ENCODE measurements around the gene MAST1.
"Not testable (repeated sequence)": the region's sequence is repeated elsewhere in the genome, so short reads cannot be mapped to it uniquely, and the experiment has no call there.

MAST1 gene

GRCh38 chr19:12794971-12795381, 43.3 kb upstream of the MAST1 start:
- POLR2A ChIA-PET = interaction anchor here (0.9 to 2.5 kb wide), 3 partner anchors 16 to 101 kb away, joined by 3 to 11 read pairs (median 6); no protein-coding TSS in a partner anchor
- TF ChIP-seq FOXK2 (IDR thresholded peaks at IDR 0.05) (no peak), CTBP1 (IDR thresholded peaks at IDR 0.05; ENCODE audit: borderline replicate concordance) (no peak), LEF1 (IDR thresholded peaks at IDR 0.05; ENCODE audit: borderline replicate concordance) (no peak), BHLHE40 (IDR thresholded peaks at IDR 0.05; ENCODE audit: borderline replicate concordance) (no peak), TARDBP (IDR thresholded peaks at IDR 0.05) (no peak), SUZ12 (IDR thresholded peaks at IDR 0.05) (no peak), FOXA1 (IDR thresholded peaks at IDR 0.05) (no peak), HDGF (IDR thresholded peaks at IDR 0.05; ENCODE audit: borderline replicate concordance) (no peak), SP1 (IDR thresholded peaks at IDR 0.05) (no peak), NFRKB (IDR thresholded peaks at IDR 0.05) (no peak), L3MBTL2 (conservative IDR thresholded peaks at IDR 0.05) (no peak), ZNF384 (IDR thresholded peaks at IDR 0.05) (no peak)
- TF ChIP-seq, protein P1, sequence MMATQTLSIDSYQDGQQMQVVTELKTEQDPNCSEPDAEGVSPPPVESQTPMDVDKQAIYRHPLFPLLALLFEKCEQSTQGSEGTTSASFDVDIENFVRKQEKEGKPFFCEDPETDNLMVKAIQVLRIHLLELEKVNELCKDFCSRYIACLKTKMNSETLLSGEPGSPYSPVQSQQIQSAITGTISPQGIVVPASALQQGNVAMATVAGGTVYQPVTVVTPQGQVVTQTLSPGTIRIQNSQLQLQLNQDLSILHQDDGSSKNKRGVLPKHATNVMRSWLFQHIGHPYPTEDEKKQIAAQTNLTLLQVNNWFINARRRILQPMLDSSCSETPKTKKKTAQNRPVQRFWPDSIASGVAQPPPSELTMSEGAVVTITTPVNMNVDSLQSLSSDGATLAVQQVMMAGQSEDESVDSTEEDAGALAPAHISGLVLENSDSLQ (IDR thresholded peaks at IDR 0.05) = no peak
- CTCF ChIA-PET = interaction anchor here (1.4 to 2.1 kb wide), 6 partner anchors 17 to 76 kb away, joined by 4 to 15 read pairs (median 12); no protein-coding TSS in a partner anchor
- DNase-seq (ENCODE audit: extremely low spot score) = no peak

DNA sequence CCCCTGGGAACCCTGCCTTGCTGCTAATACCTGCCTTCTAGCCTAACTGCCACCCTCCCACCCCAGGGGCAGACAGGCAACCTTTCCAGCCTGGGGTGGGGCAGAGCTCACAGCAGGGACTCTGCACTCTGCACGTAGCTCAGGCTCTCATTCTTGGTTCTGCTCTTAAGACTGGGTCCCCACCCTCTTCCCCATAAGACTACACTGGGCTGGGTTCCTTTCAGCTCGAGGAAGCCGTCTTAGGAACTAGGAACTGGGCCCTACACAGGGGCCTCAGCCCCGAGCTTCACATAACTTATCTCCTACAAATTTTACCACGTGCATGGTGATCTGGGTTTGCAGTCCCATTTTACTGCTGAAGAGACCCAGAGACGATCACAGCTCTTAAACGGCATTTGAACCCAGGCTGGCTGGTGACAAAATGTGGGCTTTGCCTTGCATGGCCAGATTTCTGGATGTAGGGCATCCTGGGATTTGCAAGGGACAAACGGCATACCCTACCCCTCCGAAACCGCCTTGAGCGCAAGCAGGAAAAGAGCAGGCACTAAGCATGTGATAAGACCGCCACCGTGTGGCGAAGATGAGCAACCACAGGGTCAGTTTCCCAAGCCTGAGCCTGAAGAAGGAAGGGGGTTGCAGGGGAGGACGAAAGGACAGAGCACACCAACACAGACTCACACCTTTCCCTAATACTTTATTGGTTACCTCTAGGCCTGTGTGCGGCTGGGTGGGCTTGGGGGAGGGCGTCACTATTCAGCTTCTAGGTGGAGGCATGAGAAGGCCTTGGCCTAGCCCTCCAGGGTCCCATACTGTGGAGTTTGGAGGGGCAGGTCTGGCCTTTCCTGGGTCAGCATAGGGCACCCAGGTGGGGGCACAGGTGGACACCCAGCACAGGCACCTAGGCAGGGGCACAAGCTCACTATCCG, 41.9 kb upstream of the MAST1 start:
- DNase-seq (ENCODE audit: extremely low spot score) = peak; percentile 63
- ChIA-PET POLR2A (interaction anchor here (0.8 to 2.5 kb wide), 5 partner anchors 10 to 103 kb away, joined by 3 to 11 read pairs (median 5); partner anchors contain the start of gene RNASEH2A), CTCF (interaction anchor here (0.7 to 2.7 kb wide), 12 partner anchors 10 to 78 kb away, joined by 3 to 15 read pairs (median 6); no protein-coding TSS in a partner anchor)
- peak; percentile 24; the same call in 1 of the 2 replicates for TF ChIP-seq L3MBTL2 (conservative IDR thresholded peaks at IDR 0.05)
- TF ChIP-seq ARNT (IDR thresholded peaks at IDR 0.05) = no peak

DNA sequence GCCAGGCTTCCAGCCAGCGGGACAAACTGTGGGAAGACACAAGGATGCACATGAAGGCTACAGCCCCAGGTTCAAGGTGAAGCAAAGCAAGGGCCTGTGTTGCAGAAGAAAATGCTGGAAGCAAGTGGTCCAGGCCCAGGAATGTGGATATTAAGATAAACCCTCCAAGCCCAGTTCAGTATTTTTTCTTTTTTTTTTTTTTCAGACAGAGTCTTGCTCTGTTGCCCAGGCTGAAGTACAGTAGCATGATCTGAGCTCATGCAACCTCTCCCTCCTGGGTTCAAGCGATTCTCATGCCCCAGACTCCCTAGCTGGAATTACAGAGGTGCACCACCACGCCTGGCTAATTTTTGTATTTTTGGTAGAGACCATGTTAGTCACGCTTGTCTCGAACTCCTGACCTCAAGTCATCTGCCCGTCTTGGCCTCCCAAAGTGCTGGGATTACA, 41.2 kb upstream of the MAST1 start:
- DNase-seq (ENCODE audit: extremely low spot score) = no peak
- CTCF ChIA-PET = interaction anchor here (1.0 to 2.7 kb wide), 4 partner anchors 9 to 39 kb away, joined by 4 to 13 read pairs (median 8); no protein-coding TSS in a partner anchor
- POLR2A ChIA-PET = interaction anchor here (0.6 to 2.5 kb wide), 2 partner anchors 20 to 31 kb away, joined by 3 to 11 read pairs; no protein-coding TSS in a partner anchor
- TF ChIP-seq ZNF384 (IDR thresholded peaks at IDR 0.05) = peak; percentile 65; the same call in 1 of the 2 replicates
- no peak for TF ChIP-seq CTBP1 (IDR thresholded peaks at IDR 0.05; ENCODE audit: borderline replicate concordance)

DNA sequence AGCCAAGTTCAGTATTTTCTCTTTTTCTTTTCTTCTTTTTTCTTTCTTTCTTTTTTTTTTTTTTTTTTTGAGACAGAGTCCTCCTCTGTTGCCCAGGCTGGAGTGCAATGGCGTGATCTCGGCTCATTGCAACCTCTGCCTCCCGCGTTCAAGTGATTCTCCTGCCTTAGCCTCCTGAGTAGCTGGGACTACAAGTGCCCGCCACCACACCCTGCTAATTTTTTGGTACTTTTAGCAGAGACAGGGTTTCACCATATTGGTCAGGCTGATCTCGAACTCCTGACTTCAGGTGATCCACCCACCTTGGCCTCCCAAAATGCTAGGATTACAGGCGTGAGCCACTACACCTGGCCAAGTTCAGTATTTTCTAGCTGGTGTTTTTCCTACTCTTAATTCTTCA, 40.7 kb upstream of the MAST1 start:
- POLR2A ChIA-PET = interaction anchor here (0.6 to 1.0 kb wide), 3 partner anchors 21 to 116 kb away, joined by 3 read pairs; no protein-coding TSS in a partner anchor
- CTCF ChIA-PET = interaction anchor here (1.0 to 2.7 kb wide), 2 partner anchors 8 to 32 kb away, joined by 4 to 11 read pairs; no protein-coding TSS in a partner anchor
- DNase-seq (ENCODE audit: extremely low spot score) = not testable (repeated sequence)

DNA sequence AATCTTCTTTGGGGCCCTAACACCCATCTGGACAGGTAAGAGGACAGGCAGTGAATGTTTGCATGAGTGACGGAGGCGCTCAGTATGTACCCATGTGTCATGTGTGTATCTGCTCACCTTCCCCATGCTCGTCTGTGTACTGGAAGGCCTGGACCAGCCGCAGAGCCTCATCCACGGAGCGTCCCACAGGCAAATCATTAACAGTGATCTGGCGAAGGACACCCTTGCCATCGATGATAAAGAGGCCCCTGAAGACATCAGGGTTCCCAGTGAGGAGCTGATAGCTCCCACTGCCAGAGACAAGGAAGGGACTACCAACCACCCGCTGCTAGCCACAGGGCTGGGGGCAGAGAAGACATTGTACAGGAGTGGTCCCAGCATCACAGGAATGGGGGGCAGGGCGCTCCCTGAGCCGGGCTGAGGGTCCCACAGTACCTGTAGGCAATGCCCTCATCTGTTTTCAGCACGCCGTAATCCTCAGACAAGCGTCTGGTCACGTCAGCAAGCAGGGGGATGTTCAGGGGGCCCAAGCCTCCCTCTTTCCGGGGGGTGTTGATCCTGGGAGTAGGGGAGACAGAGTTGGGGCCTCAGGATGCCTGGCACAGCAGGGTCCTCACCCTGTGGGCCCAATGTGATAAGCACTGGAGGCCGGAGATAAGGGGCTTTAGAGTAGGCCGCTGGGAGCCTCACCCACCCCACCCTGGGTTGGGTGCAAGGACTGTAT, 38.4 kb upstream of the MAST1 start:
- ChIA-PET CTCF (interaction anchor here (1.0 to 1.8 kb wide), 2 partner anchors 22 to 42 kb away, joined by 3 to 9 read pairs; no protein-coding TSS in a partner anchor), POLR2A (interaction anchor here (0.9 to 2.1 kb wide), 4 partner anchors 8 to 77 kb away, joined by 3 to 6 read pairs (median 4); partner anchors contain the start of genes GET3 and JUNB)
- DNase-seq (ENCODE audit: extremely low spot score) = no peak
- no peak for TF ChIP-seq FOXK2 (IDR thresholded peaks at IDR 0.05)
- no peak for TF ChIP-seq ELF4 (IDR thresholded peaks at IDR 0.05)
- TF ChIP-seq CTBP1 (IDR thresholded peaks at IDR 0.05; ENCODE audit: borderline replicate concordance) = no peak
- no peak for TF ChIP-seq HDGF (IDR thresholded peaks at IDR 0.05; ENCODE audit: borderline replicate concordance)
- TF ChIP-seq FOXA1 (IDR thresholded peaks at IDR 0.05) = no peak

DNA sequence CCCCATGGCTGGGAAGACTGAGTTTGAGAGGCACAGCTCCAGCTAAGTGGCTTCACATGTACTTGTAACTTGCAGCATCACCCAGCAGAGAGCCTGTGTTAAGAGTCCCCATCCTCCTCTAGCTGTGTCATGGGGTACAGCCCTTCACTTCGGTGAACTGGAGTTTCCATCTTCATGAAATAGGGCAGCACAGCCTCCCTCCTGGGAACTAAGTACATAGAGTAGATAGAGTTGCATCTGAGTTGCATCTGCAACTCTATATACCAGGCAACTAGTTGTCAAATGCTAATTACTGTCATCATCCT, 37.9 kb upstream of the MAST1 start:
- TF ChIP-seq BHLHE40 (IDR thresholded peaks at IDR 0.05; ENCODE audit: borderline replicate concordance) (no peak), ARNT (IDR thresholded peaks at IDR 0.05) (no peak), HDGF (IDR thresholded peaks at IDR 0.05; ENCODE audit: borderline replicate concordance) (no peak), NFRKB (IDR thresholded peaks at IDR 0.05) (no peak), LEF1 (IDR thresholded peaks at IDR 0.05; ENCODE audit: borderline replicate concordance) (no peak), SP1 (IDR thresholded peaks at IDR 0.05) (no peak), ELF4 (IDR thresholded peaks at IDR 0.05) (no peak), L3MBTL2 (conservative IDR thresholded peaks at IDR 0.05) (no peak), FOXM1 (IDR thresholded peaks at IDR 0.05; ENCODE audit: borderline replicate concordance) (no peak), TARDBP (IDR thresholded peaks at IDR 0.05) (no peak), ZNF384 (IDR thresholded peaks at IDR 0.05) (no peak), FOXA1 (IDR thresholded peaks at IDR 0.05) (no peak), FOXK2 (IDR thresholded peaks at IDR 0.05) (no peak)
- TF ChIP-seq, protein P1 (IDR thresholded peaks at IDR 0.05) = no peak
- no peak for DNase-seq (ENCODE audit: extremely low spot score)
- CTCF ChIA-PET = interaction anchor here (0.8 to 1.8 kb wide), 3 partner anchors 34 to 43 kb away, joined by 5 to 9 read pairs (median 6); no protein-coding TSS in a partner anchor
- POLR2A ChIA-PET = interaction anchor here (0.9 to 2.1 kb wide), 5 partner anchors 8 to 64 kb away, joined by 3 to 6 read pairs (median 4); partner anchors contain the start of genes GET3 and JUNB
